Naive thymus-derived CD4-positive, alpha-beta T cell (primary cell): ENCODE data around the gene MEIOB. TPM values are rescaled to one million over a fixed set of nuclear protein-coding genes. Genes with fewer than 3 reads are reported as not detected.

ENCODE experiments used
- ATAC-seq: fragments of 150-1000 bp; cut with Tn5 transposase; 2 replicates; pipeline ENCODE4 v1.10.0; 2021; ENCODE audit warnings: mild to moderate bottlenecking, moderate library complexity
- CTCF ChIA-PET: fragments of 350-600 bp; sonication (Branson Sonifier 250); formaldehyde crosslinking; loops from one replicate; lab custom pipeline; 2021; ENCODE audit warnings: antibody characterized with exemption; lab: Charles Lee
- POLR2A ChIA-PET: fragments of 350-600 bp; sonication (Branson Sonifier 250); formaldehyde crosslinking; loops from one replicate; lab custom pipeline; 2021; ENCODE audit warnings: antibody characterized with exemption, inconsistent platforms; lab: Charles Lee
- DNase-seq, 9 donors: peaks; one replicate each; pipeline versions ENCODE4 v3.0.0 to v3.0.0-alpha.2; 2020 to 2022; ENCODE audit warnings: mixed read lengths in 1 of 9
- H3K27ac ChIP-seq: one replicate; pipeline ENCODE4 v1.7.0; 2013; ENCODE audit warnings: mild to moderate bottlenecking, low read depth, low read length, moderate library complexity
- H3K27me3 ChIP-seq, 2 donors: one replicate each; pipeline ENCODE4 v1.7.0; 2013; ENCODE audit warnings: low read length in 2 of 2, mild to moderate bottlenecking in 2 of 2, moderate library complexity in 2 of 2; ENCODE audit not compliant: control insufficient read depth in 2 of 2, insufficient read depth in 2 of 2
- H3K36me3 ChIP-seq, 3 experiments: 1 replicate in 2 of 3; 2 replicates in 1 of 3; pipeline ENCODE4 v1.7.0; 2013; ENCODE audit warnings: low read length in 3 of 3, mild to moderate bottlenecking in 3 of 3, moderate library complexity in 1 of 3; ENCODE audit not compliant: insufficient read depth in 3 of 3, control insufficient read depth in 2 of 3
- H3K4me1 ChIP-seq, 2 donors: one replicate each; pipeline ENCODE4 v1.7.0; 2013; ENCODE audit warnings: low read length in 2 of 2, mild to moderate bottlenecking in 2 of 2, moderate library complexity in 1 of 2; ENCODE audit not compliant: control insufficient read depth in 2 of 2, insufficient read depth in 2 of 2
- H3K4me3 ChIP-seq: 2 replicates; pipeline ENCODE4 v1.7.0; 2013; ENCODE audit warnings: mild to moderate bottlenecking, low read length
- H3K9me3 ChIP-seq, 3 experiments: 1 replicate in 2 of 3; 2 replicates in 1 of 3; pipeline ENCODE4 v1.7.0; 2013; ENCODE audit warnings: low read length in 3 of 3; ENCODE audit not compliant: control insufficient read depth in 2 of 3
- H3K27ac Mint-ChIP-seq, 9 donors: one replicate each; pipeline ENCODE4 v1.8.0; 2020 to 2022; ENCODE audit warnings: mixed read lengths in 9 of 9, mild to moderate bottlenecking in 8 of 9, moderate library complexity in 5 of 9, inconsistent platforms in 2 of 9
- H3K27me3 Mint-ChIP-seq, 5 donors: one replicate each; pipeline ENCODE4 v1.8.0; 2021 to 2022; ENCODE audit warnings: mixed read lengths in 5 of 5, mild to moderate bottlenecking in 1 of 5
- H3K36me3 Mint-ChIP-seq, 5 donors: one replicate each; pipeline ENCODE4 v1.8.0; 2020 to 2022; ENCODE audit warnings: mixed read lengths in 5 of 5, mild to moderate bottlenecking in 3 of 5, inconsistent platforms in 1 of 5
- H3K4me1 Mint-ChIP-seq, 7 donors: one replicate each; pipeline ENCODE4 v1.8.0; 2020 to 2022; ENCODE audit warnings: mixed read lengths in 7 of 7, mild to moderate bottlenecking in 3 of 7, inconsistent platforms in 1 of 7
- H3K4me3 Mint-ChIP-seq, 10 donors: one replicate each; pipeline ENCODE4 v1.8.0; 2020 to 2022; ENCODE audit warnings: mild to moderate bottlenecking in 10 of 10, mixed read lengths in 10 of 10, moderate library complexity in 6 of 10, inconsistent platforms in 2 of 10
- H3K9me3 Mint-ChIP-seq, 11 donors: one replicate each; pipeline ENCODE4 v1.8.0; 2020 to 2022; ENCODE audit warnings: mixed read lengths in 11 of 11, mild to moderate bottlenecking in 4 of 11, inconsistent platforms in 1 of 11, moderate library complexity in 1 of 11
- intact Hi-C, 2 donors: fragments of 100-400 bp; cut with micrococcal nuclease; formaldehyde crosslinking; loops; one replicate each; pipeline ENCODE4 v1.15.1; 2023
- polyA plus RNA-seq, 2 donors: library from polyadenylated mRNA; unstranded; fragments of 300-500 nt; fragmentation: Illumina TruSeq; gene quantifications; one replicate each; pipeline ENCODE4 v1.2.3, GENCODE V29; 2021
- total RNA-seq, 6 experiments: library from RNA in 5 of 6; stranded (reverse) in 5 of 6; gene quantifications; 1 replicate in 5 of 6; 2 replicates in 1 of 6; pipeline ENCODE4 v1.2.3 and lab custom pipeline; 2021 to 2026

The MEIOB gene
- total and polyA plus RNA-seq, 7 experiments from 2014 or later: not detected

DNA sequence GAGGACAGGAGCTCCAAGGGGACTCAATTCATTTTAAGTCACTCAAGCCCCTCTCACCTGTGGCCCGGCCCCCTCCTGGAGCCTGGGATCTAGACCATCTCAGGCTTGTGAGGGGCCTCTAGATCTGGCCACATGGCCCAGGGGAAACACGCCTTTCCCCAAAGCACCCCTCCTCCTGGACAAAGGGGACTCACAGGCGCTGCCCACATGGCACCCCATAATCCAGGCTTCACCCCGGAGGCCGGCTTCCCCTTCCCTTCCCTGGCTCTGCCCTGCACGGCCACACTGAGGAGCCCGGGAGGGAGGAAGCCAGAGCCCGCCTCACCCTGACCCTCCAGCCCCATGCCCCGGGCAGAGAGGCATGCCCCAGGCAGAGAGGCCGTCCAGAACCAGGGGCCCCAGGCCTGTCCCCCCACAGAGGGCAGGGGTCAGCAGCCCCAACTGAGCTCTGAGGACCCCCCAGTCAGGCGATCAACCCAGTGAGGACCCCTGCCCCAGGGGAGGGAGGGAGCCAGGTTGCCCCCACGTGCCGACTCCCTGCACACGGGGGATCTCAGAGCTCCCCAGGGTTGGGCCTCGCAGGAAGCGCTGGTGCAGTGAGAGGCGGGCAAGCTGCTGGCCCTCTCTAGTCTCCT lies 35.4 kb upstream of the MEIOB start:
- Mint-ChIP-seq H3K27me3 (peaks cover 0 to 14% (median 10%) of the 10 kb centered on the region in 5 donors), H3K4me1 (peaks cover 0 to 3% (median 0%) of the 10 kb centered on the region in 7 donors), H3K27ac (no peak overlapping the region), H3K9me3 (no peaks in the 10 kb centered on the region), H3K36me3 (no peaks in the 10 kb centered on the region), H3K4me3 (no peak overlapping the region)
- Histone ChIP-seq H3K27ac (no peak overlapping the region), H3K36me3 (no peaks in the 10 kb centered on the region), H3K4me1 (no peaks in the 10 kb centered on the region), H3K9me3 (no peaks in the 10 kb centered on the region), H3K4me3 (no peak overlapping the region), H3K27me3 (no peaks in the 10 kb centered on the region)
- ATAC-seq (no peak), DNase-seq (no peak)
- intact Hi-C loops: no loop called here
- POLR2A ChIA-PET: no interaction called here
- CTCF ChIA-PET: no interaction called here

DNA sequence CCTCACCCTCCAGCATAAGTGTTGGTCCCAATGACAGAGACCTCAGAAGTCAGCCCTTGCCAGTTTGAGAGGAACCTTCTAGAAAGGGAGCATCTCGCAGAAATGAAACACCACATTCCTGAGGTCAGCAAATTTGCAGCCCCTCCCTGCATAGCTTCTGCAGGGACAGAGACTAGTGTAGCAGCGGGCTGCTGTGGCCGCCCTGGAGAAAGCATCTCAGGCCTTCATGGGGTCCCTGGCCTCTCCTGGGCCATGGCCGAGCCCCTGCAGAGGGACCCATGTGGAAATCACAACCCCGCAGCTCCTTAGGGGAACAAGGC lies 34.8 kb upstream of the MEIOB start:
- Histone ChIP-seq H3K4me1 (no peaks in the 10 kb centered on the region), H3K4me3 (no peak overlapping the region), H3K36me3 (no peaks in the 10 kb centered on the region), H3K27ac (no peak overlapping the region), H3K9me3 (no peaks in the 10 kb centered on the region), H3K27me3 (no peaks in the 10 kb centered on the region)
- no peak overlapping the region for H3K27ac Mint-ChIP-seq
- ChIA-PET POLR2A (no interaction called here), CTCF (no interaction called here)
- no peak overlapping the region for H3K4me3 Mint-ChIP-seq
- H3K4me1 Mint-ChIP-seq: peaks cover 0 to 3% (median 0%) of the 10 kb centered on the region in 7 donors
- DNase-seq (no peak), ATAC-seq (no peak)
- H3K36me3 Mint-ChIP-seq: no peaks in the 10 kb centered on the region
- H3K9me3 Mint-ChIP-seq: no peaks in the 10 kb centered on the region
- peaks cover 0 to 14% (median 10%) of the 10 kb centered on the region in 5 donors for H3K27me3 Mint-ChIP-seq
- intact Hi-C loops: no loop called here

DNA sequence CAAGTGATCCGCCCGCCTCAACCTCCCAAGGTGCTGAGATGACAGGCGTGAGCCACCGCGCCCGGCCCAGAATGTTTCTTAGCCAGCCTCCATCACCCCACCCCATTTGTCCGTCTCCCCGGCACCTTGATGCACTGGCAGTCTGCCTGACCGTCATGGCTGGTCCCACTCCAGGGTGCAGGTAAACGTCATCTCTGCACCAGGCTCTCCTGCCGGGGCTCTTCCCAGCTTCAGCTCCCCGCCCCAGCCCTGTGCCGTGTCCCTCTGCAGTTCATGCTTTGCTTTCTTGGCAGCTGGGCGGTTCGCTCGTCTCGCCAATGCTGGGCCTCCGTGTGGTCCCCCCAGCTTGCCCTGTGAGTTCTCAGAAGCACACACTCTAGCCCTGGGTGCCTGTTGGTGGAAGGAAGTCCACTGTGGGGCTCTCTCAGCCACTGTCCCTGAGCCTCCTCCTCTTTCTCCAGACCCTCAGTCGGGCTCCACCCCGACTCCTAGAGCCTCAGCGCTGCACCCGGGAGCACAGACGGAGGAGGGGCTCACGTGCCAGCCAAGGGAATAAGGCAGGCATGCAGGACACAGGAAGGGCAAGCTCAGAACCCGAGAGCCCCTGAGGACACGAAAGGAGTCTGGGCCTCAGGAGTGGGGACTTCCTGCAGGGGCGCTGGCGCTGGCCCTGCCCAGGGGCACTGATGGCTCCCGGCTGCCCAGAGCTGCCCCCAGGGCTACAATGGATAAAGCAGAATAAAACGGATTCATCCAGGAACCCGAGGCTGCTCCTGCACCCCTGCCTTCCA lies 34.3 kb upstream of the MEIOB start:
- no peak overlapping the region for H3K27ac Mint-ChIP-seq
- CTCF ChIA-PET: no interaction called here
- H3K36me3 ChIP-seq: no peaks in the 10 kb centered on the region
- no peaks in the 10 kb centered on the region for H3K9me3 ChIP-seq
- no peaks in the 10 kb centered on the region for H3K4me1 ChIP-seq
- H3K27me3 Mint-ChIP-seq: peaks cover 0 to 14% (median 10%) of the 10 kb centered on the region in 5 donors
- ATAC-seq (no peak), DNase-seq (no peak)
- no peaks in the 10 kb centered on the region for H3K27me3 ChIP-seq
- POLR2A ChIA-PET: no interaction called here
- no peak overlapping the region for H3K27ac ChIP-seq
- peaks cover 0 to 3% (median 0%) of the 10 kb centered on the region in 7 donors for H3K4me1 Mint-ChIP-seq
- intact Hi-C loops: no loop called here
- H3K4me3 Mint-ChIP-seq: no peak overlapping the region
- H3K4me3 ChIP-seq: no peak overlapping the region
- H3K36me3 Mint-ChIP-seq: no peaks in the 10 kb centered on the region
- no peaks in the 10 kb centered on the region for H3K9me3 Mint-ChIP-seq

DNA sequence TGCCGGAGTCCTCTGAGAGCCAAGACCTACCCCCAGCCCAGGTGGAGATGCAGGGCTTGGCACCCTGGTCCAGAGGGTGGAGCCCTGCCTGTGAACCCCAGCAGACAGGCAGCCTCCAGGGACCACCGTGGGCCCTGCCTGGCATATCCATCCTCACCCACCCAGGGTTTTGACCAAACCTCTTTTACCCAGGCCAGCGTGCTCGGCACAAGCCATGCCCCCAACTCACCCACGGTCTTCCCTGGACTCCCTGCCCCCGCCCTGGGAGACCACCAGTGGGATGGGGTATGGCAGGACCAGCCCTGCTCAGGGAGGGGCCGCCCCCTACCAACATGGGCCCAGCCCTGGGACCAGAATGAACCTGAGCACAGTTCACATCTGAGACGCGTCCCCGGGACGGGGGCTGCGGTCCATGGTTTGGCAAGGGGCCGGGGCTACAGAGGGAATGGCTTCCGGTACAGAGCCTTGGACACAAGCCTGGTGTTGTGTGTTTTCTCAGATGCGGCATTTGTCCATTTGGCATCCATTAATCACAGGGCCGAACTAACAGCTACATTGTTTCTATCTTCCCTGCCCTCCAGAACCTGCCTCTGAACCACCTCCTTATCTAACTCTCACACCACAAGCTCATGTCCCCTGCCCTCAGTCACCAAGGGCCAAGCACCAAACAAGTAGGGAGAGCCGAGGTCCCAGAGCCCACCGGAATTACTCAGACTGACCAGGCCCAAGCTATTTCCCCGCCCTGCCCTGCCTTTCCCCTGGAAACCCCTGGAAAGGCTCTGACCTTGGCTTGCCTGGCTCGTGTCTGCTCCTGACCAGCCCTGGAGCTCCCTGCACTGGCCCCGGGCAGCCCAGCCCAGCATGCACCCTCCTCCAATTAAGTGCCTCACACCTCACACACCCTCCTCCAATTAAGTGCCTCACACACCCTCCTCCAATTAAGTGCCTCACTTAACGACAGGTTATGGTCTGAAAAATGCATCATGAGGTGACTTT lies 32.2 kb upstream of the MEIOB start:
- H3K36me3 Mint-ChIP-seq: no peaks in the 10 kb centered on the region
- intact Hi-C loops: no loop called here
- H3K4me1 Mint-ChIP-seq: peaks cover 0 to 3% (median 0%) of the 10 kb centered on the region in 7 donors
- peaks cover 0 to 17% (median 10%) of the 10 kb centered on the region in 5 donors for H3K27me3 Mint-ChIP-seq
- H3K27me3 ChIP-seq: no peaks in the 10 kb centered on the region
- no peak for ATAC-seq
- no peaks in the 10 kb centered on the region for H3K36me3 ChIP-seq
- no peak overlapping the region for H3K4me3 Mint-ChIP-seq
- no peak overlapping the region for H3K27ac ChIP-seq
- ChIA-PET CTCF (no interaction called here), POLR2A (no interaction called here)
- no peaks in the 10 kb centered on the region for H3K9me3 ChIP-seq
- no peak overlapping the region for H3K27ac Mint-ChIP-seq
- H3K4me1 ChIP-seq: no peaks in the 10 kb centered on the region
- no peaks in the 10 kb centered on the region for H3K9me3 Mint-ChIP-seq
- H3K4me3 ChIP-seq: no peak overlapping the region
- DNase-seq: no peak

DNA sequence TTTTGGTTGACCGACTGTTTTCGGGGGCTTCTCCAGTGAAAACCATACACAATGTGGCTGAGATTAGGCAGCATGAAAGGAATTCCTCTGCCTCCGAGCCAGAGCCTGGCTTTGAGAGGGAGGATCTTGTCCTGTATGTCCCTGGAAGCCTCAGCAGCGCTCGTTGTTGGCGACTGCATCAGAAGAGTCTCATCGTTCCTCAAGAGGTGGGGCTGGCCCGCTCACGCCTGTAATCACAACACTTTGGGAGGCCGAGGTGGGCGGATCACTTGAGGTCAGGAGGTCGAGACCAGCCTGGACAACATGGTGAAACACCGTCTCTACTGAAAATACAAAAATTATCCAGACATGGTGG lies 31.2 kb upstream of the MEIOB start:
- POLR2A ChIA-PET: no interaction called here
- ATAC-seq (no peak), DNase-seq (no peak)
- no peak overlapping the region for H3K4me3 Mint-ChIP-seq
- no peaks in the 10 kb centered on the region for H3K9me3 Mint-ChIP-seq
- CTCF ChIA-PET: no interaction called here
- Histone ChIP-seq H3K36me3 (no peaks in the 10 kb centered on the region), H3K27me3 (no peaks in the 10 kb centered on the region), H3K27ac (no peak overlapping the region), H3K9me3 (no peaks in the 10 kb centered on the region), H3K4me1 (no peaks in the 10 kb centered on the region), H3K4me3 (no peak overlapping the region)
- intact Hi-C loops: no loop called here
- no peaks in the 10 kb centered on the region for H3K36me3 Mint-ChIP-seq
- H3K4me1 Mint-ChIP-seq: no peaks in the 10 kb centered on the region
- H3K27ac Mint-ChIP-seq: no peak overlapping the region
- H3K27me3 Mint-ChIP-seq: peaks cover 0 to 11% (median 4%) of the 10 kb centered on the region in 5 donors

DNA sequence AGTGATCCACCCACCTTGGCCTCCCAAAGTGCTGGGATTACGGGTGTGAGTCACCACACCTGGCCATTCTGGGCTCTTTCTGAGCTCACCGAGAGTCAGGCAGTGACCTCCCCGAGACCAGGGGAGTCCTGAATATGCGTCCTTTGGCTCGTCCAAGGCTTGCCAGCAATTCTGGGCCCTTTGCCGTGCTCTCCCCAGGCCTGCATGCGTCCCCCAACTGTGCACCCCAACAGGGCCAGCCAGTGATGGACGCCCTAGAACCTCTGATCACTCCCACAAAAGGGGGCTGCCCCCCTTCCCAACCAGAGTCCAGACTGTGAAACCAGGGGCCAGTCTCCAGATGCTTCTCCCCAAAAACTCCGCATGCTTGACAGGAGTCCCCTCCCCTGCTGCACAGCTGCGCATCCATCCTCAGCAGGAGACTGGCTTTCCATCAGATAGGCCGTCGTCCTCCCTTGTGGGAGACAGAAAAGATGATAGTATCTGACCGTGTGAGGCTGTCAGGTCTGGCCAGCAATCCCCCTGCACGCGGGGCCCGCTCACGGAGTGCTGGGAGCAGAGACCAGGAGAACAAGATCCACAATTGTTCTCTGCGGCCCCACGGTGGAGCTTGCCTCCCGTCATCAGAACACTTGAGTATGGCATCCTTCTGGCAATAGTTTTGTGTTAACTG lies 30.7 kb upstream of the MEIOB start:
- DNase-seq (no peak), ATAC-seq (no peak)
- POLR2A ChIA-PET: interaction anchor here (0.6 kb wide), 2 partner anchors 183 to 576 kb away, joined by 4 read pairs; no protein-coding TSS in a partner anchor
- intact Hi-C loops: no loop called here
- Mint-ChIP-seq H3K27me3 (peaks cover 0 to 11% (median 4%) of the 10 kb centered on the region in 5 donors), H3K36me3 (no peaks in the 10 kb centered on the region), H3K4me1 (no peaks in the 10 kb centered on the region), H3K4me3 (no peak overlapping the region), H3K9me3 (no peaks in the 10 kb centered on the region), H3K27ac (no peak overlapping the region)
- H3K4me1 ChIP-seq: no peaks in the 10 kb centered on the region
- H3K4me3 ChIP-seq: no peak overlapping the region
- no peaks in the 10 kb centered on the region for H3K27me3 ChIP-seq
- no peaks in the 10 kb centered on the region for H3K36me3 ChIP-seq
- CTCF ChIA-PET: no interaction called here
- H3K9me3 ChIP-seq: no peaks in the 10 kb centered on the region
- H3K27ac ChIP-seq: no peak overlapping the region
